Thyroid gland (tissue), 4 donors: ENCODE data around the gene LNX1. TPM values are rescaled to one million over a fixed set of nuclear protein-coding genes. Genes with fewer than 3 reads are reported as not detected.

Experiments
- DNase-seq, 2 donors: peaks; one replicate each; pipeline ENCODE4 v3.0.0-alpha.2; 2019
- H3K27ac ChIP-seq, 3 donors: fragments of 200-600 bp; sonication (generic); 1 replicate in 2 of 3; 2 replicates in 1 of 3; pipeline ENCODE4 v1.5.1; 2016 to 2019; ENCODE audit warnings: mild to moderate bottlenecking in 1 of 3, moderate library complexity in 1 of 3
- H3K27me3 ChIP-seq: fragments of 200-600 bp; sonication (generic); one replicate; pipeline ENCODE4 v1.5.1; 2019
- H3K36me3 ChIP-seq, 2 donors: fragments of 200-600 bp; sonication (generic); one replicate each; pipeline ENCODE4 v1.5.1; 2016 to 2019
- H3K4me1 ChIP-seq, 2 donors: fragments of 200-600 bp; sonication (generic); one replicate each; pipeline ENCODE4 v1.5.1; 2017 to 2019
- H3K4me3 ChIP-seq, 3 donors: fragments of 200-600 bp; sonication (generic); replicated peaks in 1 of 3; 1 replicate in 2 of 3; 2 replicates in 1 of 3; pipeline ENCODE4 v1.5.1; 2016; ENCODE audit warnings: mild to moderate bottlenecking in 1 of 3
- H3K9me3 ChIP-seq: fragments of 200-600 bp; sonication (generic); one replicate; pipeline ENCODE4 v1.5.1; 2017
- POLR2A ChIP-seq, 2 donors: fragments of 450-650 bp; IDR thresholded peaks; one replicate each; pipeline ENCODE4 v1.6.1; 2017; ENCODE audit warnings: antibody characterized with exemption in 2 of 2, mild to moderate bottlenecking in 2 of 2, moderate library complexity in 1 of 2
- WGBS, 2 donors: methylation state at CpG; one replicate each; pipeline ENCODE4 v1.1.5; 2017; 5-methylcytosine and 5-hydroxymethylcytosine counted together
- intact Hi-C: fragments of 100-400 bp; cut with DNase I; formaldehyde crosslinking; loops from one replicate; pipeline ENCODE4 v1.15.1; 2023
- total RNA-seq, 4 donors: library from RNA; depleted of rRNA; stranded (reverse); fragments of >200 nt; gene quantifications; one replicate each; pipeline ENCODE4 v1.2.3, GENCODE V29; 2016
- TF ChIP-seq, protein P1 (sequence below), 6 experiments: fragments of 200-600 bp in 3 of 6; fragments of 450-650 bp in 3 of 6; sonication (generic) in 3 of 6; IDR thresholded peaks; one replicate each; pipeline ENCODE4 v1.5.1; 2016 to 2019; ENCODE audit warnings: antibody characterized with exemption in 6 of 6, mild to moderate bottlenecking in 2 of 6, inconsistent platforms in 1 of 6, moderate library complexity in 1 of 6

The LNX1 gene
- total RNA-seq, 4 donors from 2014 or later, result 34.3 to 63.8 (median 43.3) TPM

DNA sequence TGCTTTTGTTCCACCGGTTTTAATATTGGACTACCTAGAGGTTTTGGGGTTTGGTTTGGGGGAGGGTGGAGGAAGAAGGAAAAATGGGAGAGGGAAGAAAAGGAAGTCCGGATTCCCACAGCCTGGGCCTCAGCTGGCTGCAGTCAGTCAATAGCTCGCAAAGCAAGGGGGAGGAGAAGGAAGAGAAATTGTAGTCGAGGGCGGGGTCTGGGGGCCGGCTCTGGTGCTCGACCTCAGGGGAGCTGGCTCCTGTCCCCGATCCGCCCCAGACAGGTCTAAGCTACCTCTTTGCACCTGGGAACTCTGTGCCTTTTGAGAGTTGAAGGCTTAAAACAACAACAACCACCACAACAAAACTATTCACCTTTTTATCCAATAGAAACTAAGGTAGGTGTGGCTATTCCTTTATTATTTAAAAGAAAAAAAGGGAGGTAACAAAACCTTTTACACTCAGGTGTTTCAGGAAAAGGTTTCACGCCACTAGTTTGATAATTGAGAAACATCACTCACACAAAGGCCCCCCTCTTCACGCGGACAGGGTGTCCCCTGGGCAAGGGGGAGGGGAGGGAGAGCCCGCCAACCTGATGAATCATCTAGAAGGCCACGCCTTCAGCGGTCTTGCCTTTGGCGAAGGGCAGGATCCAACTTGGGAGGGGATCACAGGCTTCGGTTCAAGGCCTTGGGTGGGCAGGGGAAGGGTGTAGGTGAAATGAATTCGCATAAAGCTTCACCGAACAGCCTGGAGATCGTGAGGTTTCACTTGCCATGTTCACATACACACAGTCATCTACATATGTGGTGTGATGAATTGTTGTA lies 1.6 kb upstream of the LNX1 start:
- Histone ChIP-seq H3K4me3 (no peak overlapping the region), H3K27me3 (no peaks in the 10 kb centered on the region), H3K9me3 (no peaks in the 10 kb centered on the region), H3K27ac (peak overlapping the region; percentile 79 to 89 (median 84)), H3K36me3 (no peaks in the 10 kb centered on the region), H3K4me1 (peaks cover 24 to 45% of the 10 kb centered on the region in 2 donors)
- intact Hi-C loops, result no loop called here
- 17 to 22% methylated on average over 20 of the region's 20 CpGs for WGBS, 2 donors
- DNase-seq, result peak; percentile 95
- TF ChIP-seq POLR2A (IDR thresholded peaks at IDR 0.05), result peak in 1 of 2 donors; percentile 50
- TF ChIP-seq, protein P1, sequence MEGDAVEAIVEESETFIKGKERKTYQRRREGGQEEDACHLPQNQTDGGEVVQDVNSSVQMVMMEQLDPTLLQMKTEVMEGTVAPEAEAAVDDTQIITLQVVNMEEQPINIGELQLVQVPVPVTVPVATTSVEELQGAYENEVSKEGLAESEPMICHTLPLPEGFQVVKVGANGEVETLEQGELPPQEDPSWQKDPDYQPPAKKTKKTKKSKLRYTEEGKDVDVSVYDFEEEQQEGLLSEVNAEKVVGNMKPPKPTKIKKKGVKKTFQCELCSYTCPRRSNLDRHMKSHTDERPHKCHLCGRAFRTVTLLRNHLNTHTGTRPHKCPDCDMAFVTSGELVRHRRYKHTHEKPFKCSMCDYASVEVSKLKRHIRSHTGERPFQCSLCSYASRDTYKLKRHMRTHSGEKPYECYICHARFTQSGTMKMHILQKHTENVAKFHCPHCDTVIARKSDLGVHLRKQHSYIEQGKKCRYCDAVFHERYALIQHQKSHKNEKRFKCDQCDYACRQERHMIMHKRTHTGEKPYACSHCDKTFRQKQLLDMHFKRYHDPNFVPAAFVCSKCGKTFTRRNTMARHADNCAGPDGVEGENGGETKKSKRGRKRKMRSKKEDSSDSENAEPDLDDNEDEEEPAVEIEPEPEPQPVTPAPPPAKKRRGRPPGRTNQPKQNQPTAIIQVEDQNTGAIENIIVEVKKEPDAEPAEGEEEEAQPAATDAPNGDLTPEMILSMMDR (IDR thresholded peaks at IDR 0.05), result no peak

DNA sequence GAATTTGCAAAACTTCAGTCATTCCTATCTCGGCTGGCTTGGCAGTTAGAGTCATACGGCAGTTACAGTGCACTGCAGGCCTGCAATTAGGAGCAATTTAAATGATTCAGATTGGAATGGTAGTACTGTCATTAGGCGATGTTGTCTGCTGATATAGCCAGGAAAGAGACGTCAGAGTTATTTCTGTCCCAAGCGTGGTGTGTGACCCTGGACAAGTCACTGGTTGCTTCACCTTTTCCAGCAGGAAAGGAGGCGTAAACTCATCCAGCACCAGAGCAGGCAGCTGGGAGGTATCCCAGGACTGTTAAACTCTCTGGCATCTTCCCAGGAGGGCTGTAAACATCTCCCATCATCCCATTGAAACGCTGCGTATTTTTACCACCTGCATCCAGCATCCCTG lies 836 bp upstream of the LNX1 start:
- Histone ChIP-seq H3K9me3 (no peaks in the 10 kb centered on the region), H3K4me3 (no peak overlapping the region), H3K27me3 (no peaks in the 10 kb centered on the region), H3K4me1 (peaks cover 24 to 38% of the 10 kb centered on the region in 2 donors), H3K27ac (peak overlapping the region; percentile 79 to 89 (median 84)), H3K36me3 (no peaks in the 10 kb centered on the region)
- TF ChIP-seq, protein P1 (IDR thresholded peaks at IDR 0.05), result no peak
- no peak for TF ChIP-seq POLR2A (IDR thresholded peaks at IDR 0.05)
- DNase-seq, result no peak
- intact Hi-C loops, result no loop called here
- 65 to 73% methylated on average over 8 of the region's 8 CpGs for WGBS, 2 donors

DNA sequence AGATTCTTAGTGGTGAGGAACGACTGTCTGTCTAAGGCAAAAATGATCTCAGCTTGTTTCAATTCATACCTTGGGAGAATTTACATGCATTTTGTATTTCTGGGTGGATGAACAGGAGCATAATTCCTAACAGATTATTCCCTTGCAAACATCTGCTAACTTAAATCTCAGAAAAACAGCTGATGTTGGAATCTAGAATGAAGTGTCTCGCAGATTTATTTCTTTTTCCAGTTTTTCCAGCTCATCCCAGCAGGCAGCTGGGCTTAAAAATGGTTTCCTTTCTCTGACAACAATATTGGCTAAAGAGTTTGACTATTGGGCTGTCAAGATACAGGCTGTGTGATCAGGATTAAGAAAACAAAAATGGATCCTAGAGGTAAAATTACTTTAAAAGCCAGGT lies 1.1 kb downstream of the LNX1 start:
- H3K27me3 ChIP-seq, result no peaks in the 10 kb centered on the region
- peak overlapping the region in 2 of 3 donors; percentile 75 to 84 for H3K27ac ChIP-seq
- no peak for TF ChIP-seq POLR2A (IDR thresholded peaks at IDR 0.05)
- TF ChIP-seq, protein P1 (IDR thresholded peaks at IDR 0.05), result no peak
- 51 to 54% methylated on average over 2 of the region's 2 CpGs for WGBS, 2 donors
- DNase-seq, result no peak
- H3K4me3 ChIP-seq, result peak overlapping the region in 2 of 3 donors; percentile 33 to 43
- peaks cover 24 to 34% of the 10 kb centered on the region in 2 donors for H3K4me1 ChIP-seq
- H3K9me3 ChIP-seq, result no peaks in the 10 kb centered on the region
- no peaks in the 10 kb centered on the region for H3K36me3 ChIP-seq
- intact Hi-C loops, result no loop called here

DNA sequence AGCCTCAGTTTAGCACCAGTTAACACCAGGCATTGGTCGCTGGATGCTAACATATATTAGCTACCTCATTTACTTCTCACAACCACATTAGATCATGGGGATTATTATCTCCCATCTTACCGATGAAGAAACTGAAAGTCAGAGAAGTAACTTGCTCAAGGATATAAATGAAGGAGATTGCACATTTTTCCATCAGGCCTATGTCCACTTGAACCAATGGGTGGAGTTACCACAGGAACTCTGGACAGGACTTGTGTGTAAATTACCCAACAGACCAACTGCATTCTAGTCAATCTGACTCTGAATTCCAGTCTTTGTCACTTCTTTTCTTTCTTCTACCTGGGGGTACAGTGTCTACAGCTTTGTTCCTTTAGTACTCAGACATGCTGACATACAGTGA lies 1.8 kb downstream of the LNX1 start:
- DNase-seq, result no peak
- Histone ChIP-seq H3K9me3 (no peaks in the 10 kb centered on the region), H3K4me1 (peaks cover 24 to 34% of the 10 kb centered on the region in 2 donors), H3K4me3 (peak overlapping the region in 1 of 3 donors; percentile 12), H3K27me3 (no peaks in the 10 kb centered on the region), H3K36me3 (no peaks in the 10 kb centered on the region), H3K27ac (no peak overlapping the region)
- 91 to 96% methylated on average over 2 of the region's 2 CpGs for WGBS, 2 donors
- intact Hi-C loops, result no loop called here
- TF ChIP-seq POLR2A (IDR thresholded peaks at IDR 0.05), result no peak
- TF ChIP-seq, protein P1 (IDR thresholded peaks at IDR 0.05), result no peak

DNA sequence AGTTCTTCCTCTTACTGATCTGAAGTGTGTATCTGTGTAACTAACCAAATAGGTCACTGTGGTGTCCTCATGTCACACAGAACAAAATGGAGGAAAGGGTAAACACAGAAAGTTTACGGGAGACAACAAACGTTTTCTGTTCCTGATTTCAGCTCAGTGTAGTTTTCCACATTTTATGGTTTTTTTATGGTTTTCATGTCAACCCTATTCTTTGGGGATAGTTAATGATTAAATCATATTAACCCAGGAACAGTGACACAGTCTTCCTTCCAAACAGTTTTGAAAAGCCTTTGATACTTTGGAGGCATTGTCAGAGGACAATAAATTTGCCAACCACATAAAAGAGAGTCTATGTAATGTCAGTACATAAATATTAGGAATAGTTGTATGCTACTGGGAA lies 4.2 kb downstream of the LNX1 start:
- no peak overlapping the region for H3K4me3 ChIP-seq
- intact Hi-C loops, result no loop called here
- H3K4me1 ChIP-seq, result peaks cover 31 to 33% of the 10 kb centered on the region in 2 donors
- TF ChIP-seq, protein P1 (IDR thresholded peaks at IDR 0.05), result no peak
- no peak for TF ChIP-seq POLR2A (IDR thresholded peaks at IDR 0.05)
- H3K36me3 ChIP-seq, result no peaks in the 10 kb centered on the region
- no peak overlapping the region for H3K27ac ChIP-seq
- H3K27me3 ChIP-seq, result no peaks in the 10 kb centered on the region
- no peak for DNase-seq
- H3K9me3 ChIP-seq, result no peaks in the 10 kb centered on the region
- 88 to 89% methylated on average over 2 of the region's 2 CpGs for WGBS, 2 donors
